Muscle layer of duodenum (tissue), 2 donors: ENCODE measurements around the gene GNA15.

Source experiments
- H3K27ac ChIP-seq: one replicate; pipeline ENCODE4 v1.7.0; 2013; ENCODE audit warnings: mild to moderate bottlenecking, low read length
- H3K27me3 ChIP-seq: one replicate; pipeline ENCODE4 v1.7.0; 2013; ENCODE audit warnings: low read depth, mild to moderate bottlenecking, control low read depth, low read length
- H3K36me3 ChIP-seq, 2 donors: one replicate each; pipeline ENCODE4 v1.7.0; 2013; ENCODE audit warnings: low read length in 2 of 2, control low read depth in 1 of 2, mild to moderate bottlenecking in 1 of 2; ENCODE audit not compliant: insufficient read depth in 2 of 2, control insufficient read depth in 1 of 2
- H3K4me1 ChIP-seq, 2 donors: one replicate each; pipeline ENCODE4 v1.7.0; 2013; ENCODE audit warnings: low read length in 2 of 2, mild to moderate bottlenecking in 2 of 2, control low read depth in 1 of 2, moderate library complexity in 1 of 2; ENCODE audit not compliant: insufficient read depth in 2 of 2, control insufficient read depth in 1 of 2
- H3K4me3 ChIP-seq, 2 donors: one replicate each; pipeline ENCODE4 v1.7.0; 2013; ENCODE audit warnings: low read length in 2 of 2, low read depth in 1 of 2, mild to moderate bottlenecking in 1 of 2
- H3K9me3 ChIP-seq, 2 donors: one replicate each; pipeline ENCODE4 v1.7.0; 2013; ENCODE audit warnings: low read length in 2 of 2, control low read depth in 1 of 2, mild to moderate bottlenecking in 1 of 2; ENCODE audit not compliant: control insufficient read depth in 1 of 2
- donor health status: healthy.

The GNA15 gene

GRCh38 chr19:3116621-3117020, 19.2 kb upstream of the GNA15 start:
- H3K4me1 ChIP-seq, result peaks cover 0 to 10% of the 10 kb centered on the region in 2 donors
- H3K4me3 ChIP-seq, result no peak overlapping the region
- peaks cover 4 to 57% of the 10 kb centered on the region in 2 donors for H3K36me3 ChIP-seq
- H3K27me3 ChIP-seq, result no peaks in the 10 kb centered on the region
- H3K9me3 ChIP-seq, result no peaks in the 10 kb centered on the region
- H3K27ac ChIP-seq, result no peak overlapping the region

- Histone ChIP-seq H3K9me3 (no peaks in the 10 kb centered on the region), H3K4me3 (no peak overlapping the region), H3K4me1 (peaks cover 0 to 10% of the 10 kb centered on the region in 2 donors), H3K27me3 (no peaks in the 10 kb centered on the region), H3K27ac (no peak overlapping the region), H3K36me3 (peaks cover 4 to 60% of the 10 kb centered on the region in 2 donors)
These were observed 18.1 kb upstream of the GNA15 start for GRCh38 chr19:3117716-3118115.

- Histone ChIP-seq H3K36me3 (peaks cover 4 to 58% of the 10 kb centered on the region in 2 donors), H3K9me3 (no peaks in the 10 kb centered on the region), H3K27ac (no peak overlapping the region), H3K27me3 (no peaks in the 10 kb centered on the region), H3K4me3 (no peak overlapping the region), H3K4me1 (peaks cover 0 to 10% of the 10 kb centered on the region in 2 donors)
These were observed 17.4 kb upstream of the GNA15 start for GRCh38 chr19:3118232-3119070.

GRCh38 chr19:3119071-3119595, 16.7 kb upstream of the GNA15 start:
- Histone ChIP-seq H3K9me3 (no peaks in the 10 kb centered on the region), H3K36me3 (peaks cover 4 to 54% of the 10 kb centered on the region in 2 donors), H3K4me1 (peaks cover 0 to 10% of the 10 kb centered on the region in 2 donors), H3K27ac (no peak overlapping the region), H3K4me3 (no peak overlapping the region), H3K27me3 (no peaks in the 10 kb centered on the region)

GRCh38 chr19:3119693-3120380, 16.0 kb upstream of the GNA15 start:
- Histone ChIP-seq H3K4me1 (peaks cover 0 to 10% of the 10 kb centered on the region in 2 donors), H3K36me3 (peaks cover 4 to 48% of the 10 kb centered on the region in 2 donors), H3K27ac (no peak overlapping the region), H3K27me3 (no peaks in the 10 kb centered on the region), H3K4me3 (no peak overlapping the region), H3K9me3 (no peaks in the 10 kb centered on the region)

- peaks cover 0 to 4% of the 10 kb centered on the region in 2 donors for H3K4me1 ChIP-seq
- H3K4me3 ChIP-seq, result no peak overlapping the region
- no peaks in the 10 kb centered on the region for H3K9me3 ChIP-seq
- no peaks in the 10 kb centered on the region for H3K27me3 ChIP-seq
- H3K27ac ChIP-seq, result no peak overlapping the region
- peaks cover 0 to 45% of the 10 kb centered on the region in 2 donors for H3K36me3 ChIP-seq
These were observed 15.1 kb upstream of the GNA15 start for GRCh38 chr19:3120611-3121276.

GRCh38 chr19:3121396-3121795, 14.4 kb upstream of the GNA15 start:
- Histone ChIP-seq H3K27me3 (no peaks in the 10 kb centered on the region), H3K36me3 (peaks cover 0 to 45% of the 10 kb centered on the region in 2 donors), H3K9me3 (no peaks in the 10 kb centered on the region), H3K4me3 (no peak overlapping the region), H3K27ac (no peak overlapping the region), H3K4me1 (no peaks in the 10 kb centered on the region)

GRCh38 chr19:3121821-3122511, 13.9 kb upstream of the GNA15 start:
- no peaks in the 10 kb centered on the region for H3K4me1 ChIP-seq
- H3K27me3 ChIP-seq, result no peaks in the 10 kb centered on the region
- H3K27ac ChIP-seq, result no peak overlapping the region
- H3K36me3 ChIP-seq, result peaks cover 0 to 40% of the 10 kb centered on the region in 2 donors
- H3K4me3 ChIP-seq, result no peak overlapping the region
- H3K9me3 ChIP-seq, result no peaks in the 10 kb centered on the region

GRCh38 chr19:3122512-3122870, 13.3 kb upstream of the GNA15 start:
- no peaks in the 10 kb centered on the region for H3K27me3 ChIP-seq
- no peaks in the 10 kb centered on the region for H3K9me3 ChIP-seq
- peaks cover 0 to 37% of the 10 kb centered on the region in 2 donors for H3K36me3 ChIP-seq
- H3K4me3 ChIP-seq, result no peak overlapping the region
- no peaks in the 10 kb centered on the region for H3K4me1 ChIP-seq
- no peak overlapping the region for H3K27ac ChIP-seq

- Histone ChIP-seq H3K27ac (no peak overlapping the region), H3K36me3 (peaks cover 0 to 30% of the 10 kb centered on the region in 2 donors), H3K9me3 (no peaks in the 10 kb centered on the region), H3K27me3 (no peaks in the 10 kb centered on the region), H3K4me1 (no peaks in the 10 kb centered on the region), H3K4me3 (no peak overlapping the region)
These were observed 12.6 kb upstream of the GNA15 start for GRCh38 chr19:3123088-3123721.
